GM12875 (cell line): ENCODE data around the gene HNRNPM.

Experiments used
- H3K4me3 ChIP-seq: one replicate; pipeline ENCODE4 v1.5.1; 2011; ENCODE audit warnings: low read depth, low read length, control low read depth
- CTCF ChIP-seq: IDR thresholded peaks from 2 replicates; pipeline ENCODE4 v1.5.1; 2011; ENCODE audit warnings: low read depth, mild to moderate bottlenecking, control low read depth, inconsistent platforms, low read length, moderate library complexity, borderline replicate concordance; ENCODE audit not compliant: insufficient read depth

HNRNPM gene

GRCh38 chr19:8429044-8429443 lies 15.7 kb upstream of the HNRNPM start:
- no peak for TF ChIP-seq CTCF
- no peak overlapping the region for H3K4me3 ChIP-seq

GRCh38 chr19:8429826-8430225 lies 14.9 kb upstream of the HNRNPM start:
- no peak overlapping the region for H3K4me3 ChIP-seq
- TF ChIP-seq CTCF: no peak

- H3K4me3 ChIP-seq: no peak overlapping the region
- TF ChIP-seq CTCF: no peak
Observed at GRCh38 chr19:8430650-8431049, 14.1 kb upstream of the HNRNPM start.

GRCh38 chr19:8438236-8438635 lies 6.5 kb upstream of the HNRNPM start:
- H3K4me3 ChIP-seq: no peak overlapping the region
- no peak for TF ChIP-seq CTCF

- no peak for TF ChIP-seq CTCF
Observed at GRCh38 chr19:8441725-8442544, 2.8 kb upstream of the HNRNPM start.

GRCh38 chr19:8444140-8444676 lies 567 bp upstream of the HNRNPM start:
- peak overlapping the region; percentile 99 for H3K4me3 ChIP-seq

More at GRCh38 chr19:8441725-8442544, 2.8 kb upstream of the HNRNPM start:
- H3K4me3 ChIP-seq: no peak overlapping the region

- peak overlapping the region; percentile 99 for H3K4me3 ChIP-seq
- TF ChIP-seq CTCF: no peak
Observed at GRCh38 chr19:8445488-8446001, 770 bp downstream of the HNRNPM start.
